HG02970 (cell line): ENCODE data around the gene ECT2.
"Not testable (repeated sequence)": the region's sequence is repeated elsewhere in the genome, so short reads cannot be mapped to it uniquely, and the experiment has no call there.

Source experiments
- ATAC-seq: cut with Tn5 transposase; IDR thresholded peaks from one replicate; pipeline ENCODE4 v1.9.1; 2021; ENCODE audit warnings: mild to moderate bottlenecking, moderate library complexity, moderate number of reproducible peaks; ENCODE audit not compliant: unreplicated experiment, low FRiP score

ECT2 gene, protein sequence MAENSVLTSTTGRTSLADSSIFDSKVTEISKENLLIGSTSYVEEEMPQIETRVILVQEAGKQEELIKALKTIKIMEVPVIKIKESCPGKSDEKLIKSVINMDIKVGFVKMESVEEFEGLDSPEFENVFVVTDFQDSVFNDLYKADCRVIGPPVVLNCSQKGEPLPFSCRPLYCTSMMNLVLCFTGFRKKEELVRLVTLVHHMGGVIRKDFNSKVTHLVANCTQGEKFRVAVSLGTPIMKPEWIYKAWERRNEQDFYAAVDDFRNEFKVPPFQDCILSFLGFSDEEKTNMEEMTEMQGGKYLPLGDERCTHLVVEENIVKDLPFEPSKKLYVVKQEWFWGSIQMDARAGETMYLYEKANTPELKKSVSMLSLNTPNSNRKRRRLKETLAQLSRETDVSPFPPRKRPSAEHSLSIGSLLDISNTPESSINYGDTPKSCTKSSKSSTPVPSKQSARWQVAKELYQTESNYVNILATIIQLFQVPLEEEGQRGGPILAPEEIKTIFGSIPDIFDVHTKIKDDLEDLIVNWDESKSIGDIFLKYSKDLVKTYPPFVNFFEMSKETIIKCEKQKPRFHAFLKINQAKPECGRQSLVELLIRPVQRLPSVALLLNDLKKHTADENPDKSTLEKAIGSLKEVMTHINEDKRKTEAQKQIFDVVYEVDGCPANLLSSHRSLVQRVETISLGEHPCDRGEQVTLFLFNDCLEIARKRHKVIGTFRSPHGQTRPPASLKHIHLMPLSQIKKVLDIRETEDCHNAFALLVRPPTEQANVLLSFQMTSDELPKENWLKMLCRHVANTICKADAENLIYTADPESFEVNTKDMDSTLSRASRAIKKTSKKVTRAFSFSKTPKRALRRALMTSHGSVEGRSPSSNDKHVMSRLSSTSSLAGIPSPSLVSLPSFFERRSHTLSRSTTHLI

DNA sequence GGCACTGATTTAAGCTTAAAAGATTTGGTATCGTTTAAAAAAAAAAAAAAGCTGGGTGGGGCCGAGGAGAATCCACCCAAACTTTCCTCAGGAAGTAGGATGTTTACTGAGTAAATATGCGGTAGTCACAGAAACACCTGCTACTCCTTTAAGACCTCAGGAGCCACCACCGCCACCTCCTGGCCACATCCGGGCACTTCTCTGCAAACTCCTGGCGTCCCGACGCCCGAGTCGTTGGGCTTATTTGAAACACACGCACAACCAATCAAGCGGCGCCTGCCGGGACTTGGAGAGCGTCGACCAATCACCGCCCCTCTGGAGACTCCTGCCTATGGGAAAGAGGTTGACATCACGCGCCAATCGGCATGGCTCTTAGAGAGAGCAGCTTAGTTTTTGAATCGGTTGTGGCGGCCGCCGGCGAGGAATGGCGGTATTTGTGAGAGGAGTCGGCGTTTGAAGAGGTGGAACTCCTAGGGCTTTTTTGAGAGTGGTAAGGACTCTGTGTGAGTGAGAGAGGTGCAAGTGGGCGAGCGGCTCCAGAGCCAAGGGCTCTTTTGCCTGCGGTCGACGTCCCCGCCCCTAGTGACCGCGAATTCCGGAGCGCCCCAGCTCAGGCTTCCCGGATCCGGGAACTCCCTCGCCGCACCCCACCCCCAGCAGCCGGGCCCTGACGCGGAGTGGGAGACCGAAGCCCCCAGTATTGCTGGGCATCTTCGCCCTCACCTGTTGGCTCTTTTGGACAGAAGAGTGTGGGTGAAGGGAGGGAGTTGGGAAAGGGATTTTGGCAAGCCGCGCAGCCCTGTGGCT lies at the start of gene ECT2:
ECT2 (plus strand) TSS at position 359 of the 807 bp plus-strand sequence. CDS start 3,805 bp downstream, outside the sequence.
- ATAC-seq, result peak; percentile 98

DNA sequence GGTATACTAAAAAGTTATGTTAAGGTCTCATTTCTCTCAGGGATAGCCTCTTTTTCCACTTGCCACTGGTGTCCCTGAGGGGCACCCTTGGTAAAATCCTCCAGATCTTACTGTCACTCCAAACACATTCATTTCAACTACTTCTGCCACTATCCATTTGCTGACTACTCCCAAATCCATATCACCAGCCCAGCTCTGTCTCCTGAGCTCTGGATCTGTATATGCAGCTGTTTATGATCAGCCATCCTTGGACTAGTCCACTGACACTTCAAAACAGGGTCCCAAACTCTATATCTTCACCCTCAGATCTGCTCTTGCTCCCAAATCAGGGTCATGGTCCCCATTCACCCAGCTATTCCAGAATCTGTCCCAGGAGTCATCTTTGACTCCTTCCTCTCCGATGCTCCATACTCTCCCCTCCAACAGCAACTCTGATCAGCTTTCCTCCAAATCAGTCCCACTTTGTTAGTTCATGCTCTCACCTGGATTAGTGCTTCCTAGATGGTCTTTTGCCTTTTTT lies 49.5 kb upstream of the ECT2 start:
- ATAC-seq, result no peak

DNA sequence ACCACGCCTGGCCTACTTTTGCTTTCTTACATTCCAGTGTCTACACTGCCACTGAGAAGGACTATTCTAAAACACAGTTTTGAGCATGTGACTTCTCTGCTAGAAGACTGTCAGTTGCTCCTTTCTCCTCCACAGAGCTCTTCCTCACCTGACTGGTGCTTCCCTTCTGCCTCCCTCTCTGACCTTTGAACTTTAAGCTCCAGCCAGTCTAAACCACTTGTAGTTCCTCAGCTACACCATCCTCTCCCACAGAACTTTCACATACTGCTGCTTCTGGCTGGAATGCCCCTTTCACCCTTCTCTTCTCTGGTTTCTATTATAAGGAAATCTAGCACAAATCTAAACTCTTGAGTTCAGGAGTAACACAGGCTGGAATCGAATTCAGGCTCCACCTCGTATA lies 48.8 kb upstream of the ECT2 start:
- no peak for ATAC-seq

DNA sequence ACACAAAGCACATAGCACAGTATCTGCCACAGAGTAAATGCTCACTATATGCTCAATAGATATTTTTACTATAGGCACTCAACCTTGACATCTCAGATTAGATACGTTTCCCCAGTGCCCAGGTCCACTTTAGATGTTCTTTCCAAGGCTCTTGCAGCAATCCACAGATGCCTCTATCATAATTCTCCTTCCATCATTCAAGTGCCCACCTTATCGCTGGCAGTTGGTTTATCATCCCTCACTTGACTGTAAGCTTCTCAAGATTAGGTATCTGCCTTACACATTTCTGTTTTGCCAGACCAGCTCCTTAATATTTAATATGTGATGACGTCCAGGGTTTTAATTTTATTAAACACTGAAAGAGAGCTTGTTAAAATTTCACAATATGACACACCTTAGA lies 48.3 kb upstream of the ECT2 start:
- no peak for ATAC-seq

DNA sequence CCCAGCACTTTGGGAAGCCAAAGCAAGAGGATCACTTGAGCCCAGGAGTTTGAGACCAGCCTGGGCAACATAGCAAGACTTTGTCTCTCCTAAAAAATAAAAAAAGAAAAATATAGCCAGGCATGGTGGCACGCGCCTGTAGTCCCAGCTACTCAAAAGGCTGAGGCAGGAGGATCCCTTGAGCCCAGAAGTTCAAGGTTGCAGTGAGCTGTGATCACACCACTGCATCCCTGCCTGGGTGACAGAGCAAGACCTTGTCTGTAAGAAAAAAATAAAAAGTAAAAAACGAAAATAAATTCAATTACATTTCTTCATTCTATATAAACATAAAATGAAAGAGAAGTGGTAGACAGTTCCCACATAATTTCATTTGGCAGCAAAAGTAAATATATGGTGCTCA lies 47.8 kb upstream of the ECT2 start:
- not testable (repeated sequence) for ATAC-seq

DNA sequence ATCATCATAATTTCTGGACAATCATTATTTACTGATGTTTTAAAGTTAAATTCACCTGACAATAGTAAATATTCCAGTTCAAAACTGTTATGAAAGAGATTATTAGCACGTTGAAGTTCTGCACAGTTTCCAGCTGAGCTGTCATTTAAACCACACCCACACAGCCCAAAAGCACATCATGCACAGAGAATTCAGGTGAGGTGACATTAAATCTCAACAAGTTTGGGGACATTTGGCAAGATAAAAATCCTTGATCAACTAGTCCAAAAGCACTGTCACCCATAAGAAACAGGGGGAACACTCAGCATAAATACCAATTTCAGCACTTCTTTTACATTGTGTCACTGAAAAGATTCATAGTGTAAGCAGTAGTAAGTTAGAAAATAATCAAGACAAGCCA lies 46.5 kb upstream of the ECT2 start:
- ATAC-seq, result no peak

DNA sequence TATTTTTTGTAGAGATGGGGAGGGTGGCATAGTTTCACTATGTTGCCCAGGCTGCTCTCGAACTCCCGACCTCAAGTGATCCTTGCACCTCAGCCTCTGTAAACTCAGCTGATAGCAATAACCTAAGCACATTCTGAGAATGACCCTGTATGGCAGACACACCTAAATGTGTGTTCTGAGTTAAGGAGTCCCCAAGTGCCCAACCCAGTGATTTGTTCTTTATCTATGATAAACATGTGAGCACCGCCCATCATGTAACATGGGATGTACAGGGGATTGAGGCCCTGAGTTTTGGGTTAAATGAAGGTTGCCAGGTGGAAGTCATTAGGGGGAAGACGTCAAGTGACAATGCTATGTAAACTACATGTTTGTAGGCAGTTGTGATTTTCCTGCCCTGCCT lies 45.4 kb upstream of the ECT2 start:
- ATAC-seq, result no peak

DNA sequence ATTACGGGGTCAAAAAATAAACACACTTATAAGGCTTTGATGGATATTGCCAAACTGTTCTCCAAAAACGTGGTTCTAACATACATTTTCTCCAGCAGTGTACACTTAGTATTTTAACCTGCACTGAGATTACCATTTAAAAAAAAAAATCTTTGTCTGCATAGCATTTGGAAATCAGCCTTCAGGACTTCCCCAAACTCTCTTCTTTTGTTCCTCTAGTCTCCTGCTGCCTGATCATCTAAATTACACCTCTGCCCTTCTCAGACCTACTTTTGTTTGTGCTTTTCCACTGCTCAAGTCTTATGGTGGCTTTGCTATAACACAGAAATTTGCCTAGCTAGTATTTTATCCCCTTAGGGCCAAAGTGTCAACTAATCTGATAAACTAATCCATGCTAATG lies 43.5 kb upstream of the ECT2 start:
- ATAC-seq, result no peak

DNA sequence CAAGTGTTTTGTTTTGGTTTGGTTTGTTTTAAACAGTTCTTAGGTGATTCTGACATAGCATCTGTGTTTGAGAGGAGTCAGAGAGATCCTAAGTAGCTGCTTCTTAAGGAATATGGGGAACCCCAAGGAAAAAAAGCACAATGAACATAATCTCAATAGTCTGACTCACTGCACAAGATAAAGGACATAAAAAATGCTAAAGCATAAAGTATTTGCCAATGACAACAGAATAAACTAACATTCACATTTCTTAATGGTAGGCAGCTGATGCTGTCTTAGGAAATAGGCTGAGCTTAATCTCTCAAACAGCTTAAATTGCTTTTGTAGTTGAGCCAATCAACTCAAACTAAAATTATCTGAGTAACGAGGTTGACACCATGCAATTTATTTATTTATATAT lies 42.6 kb upstream of the ECT2 start:
- no peak for ATAC-seq

DNA sequence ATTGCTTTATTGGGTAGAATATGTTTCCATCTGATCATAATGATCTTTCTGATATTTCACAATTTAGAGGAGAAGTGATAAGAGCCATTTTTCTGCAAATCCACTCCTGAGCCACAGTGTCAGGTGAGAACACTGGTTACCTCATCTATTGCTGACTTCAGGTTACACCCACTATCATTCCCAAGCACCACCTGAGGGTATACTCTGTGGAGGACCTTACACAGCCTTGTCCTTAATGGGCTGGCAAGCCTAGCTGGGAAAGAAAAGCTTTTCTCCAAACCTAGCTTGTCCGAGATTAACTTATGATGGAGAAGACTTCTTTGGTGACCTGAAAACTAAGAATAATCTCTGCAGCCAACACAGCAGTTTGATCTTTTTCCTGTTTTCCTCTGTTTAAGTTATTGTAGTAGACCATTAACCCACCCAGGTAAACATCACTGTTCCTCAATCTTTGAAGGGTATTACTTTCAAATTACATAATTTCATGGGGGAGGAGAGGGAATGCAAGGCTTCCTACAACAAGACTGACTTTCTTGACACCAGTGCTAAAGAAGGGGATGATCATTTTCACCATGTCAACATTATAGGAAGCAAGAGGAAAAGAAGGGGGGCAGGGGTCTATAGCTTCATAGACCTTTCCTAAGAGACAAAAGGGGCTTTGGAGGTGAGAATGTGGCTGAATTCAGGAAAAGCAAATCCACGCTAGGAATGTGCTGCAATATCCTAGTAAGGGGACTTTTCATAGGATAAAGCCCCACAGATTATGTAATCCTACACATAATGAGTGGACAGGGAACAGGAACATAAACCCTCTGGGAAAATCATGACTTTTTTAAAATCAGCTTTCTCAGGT lies 41.4 kb upstream of the ECT2 start:
- ATAC-seq, result no peak

DNA sequence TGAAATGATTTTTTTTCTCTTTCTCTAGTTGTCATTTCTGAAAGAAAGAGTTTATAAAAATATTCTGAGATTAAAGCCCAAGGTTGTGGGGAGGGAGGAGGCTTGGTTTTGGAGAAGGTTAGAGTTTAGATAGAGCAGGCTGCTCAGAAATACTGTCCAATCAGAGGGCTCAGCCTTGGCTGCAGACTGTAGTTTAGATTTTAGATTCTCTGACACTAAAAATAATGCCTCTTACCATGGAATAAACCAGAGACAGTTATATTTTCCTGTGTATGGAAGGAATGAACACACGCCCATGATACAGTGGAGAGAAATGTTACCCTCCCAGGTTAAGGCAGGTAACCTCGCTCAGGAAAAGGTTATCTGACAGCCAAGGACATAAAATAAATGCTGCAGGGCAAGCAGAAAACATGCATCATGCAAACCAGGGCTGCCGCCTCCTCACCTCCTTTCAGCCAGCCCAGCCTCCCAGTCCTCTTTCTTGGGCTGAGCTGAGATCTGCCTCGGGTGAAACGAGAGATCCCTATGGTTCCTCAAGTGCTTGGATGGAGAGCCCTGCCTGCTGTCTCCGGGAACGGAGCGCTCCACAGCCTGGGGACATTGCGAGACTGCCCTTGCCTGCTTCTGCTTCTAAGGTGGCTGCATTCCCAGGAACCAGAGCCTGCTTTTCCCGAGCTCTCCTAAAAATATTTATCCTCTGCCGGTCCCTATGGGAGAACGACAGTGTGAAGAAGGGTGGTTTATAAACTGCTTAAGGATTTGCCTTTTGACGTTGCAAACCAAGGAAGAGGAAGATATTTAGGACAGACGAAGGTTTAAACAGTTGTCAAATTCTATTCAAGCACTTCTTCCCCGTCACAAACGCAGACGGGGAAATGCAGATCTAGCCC lies 40.5 kb upstream of the ECT2 start:
- ATAC-seq, result no peak

DNA sequence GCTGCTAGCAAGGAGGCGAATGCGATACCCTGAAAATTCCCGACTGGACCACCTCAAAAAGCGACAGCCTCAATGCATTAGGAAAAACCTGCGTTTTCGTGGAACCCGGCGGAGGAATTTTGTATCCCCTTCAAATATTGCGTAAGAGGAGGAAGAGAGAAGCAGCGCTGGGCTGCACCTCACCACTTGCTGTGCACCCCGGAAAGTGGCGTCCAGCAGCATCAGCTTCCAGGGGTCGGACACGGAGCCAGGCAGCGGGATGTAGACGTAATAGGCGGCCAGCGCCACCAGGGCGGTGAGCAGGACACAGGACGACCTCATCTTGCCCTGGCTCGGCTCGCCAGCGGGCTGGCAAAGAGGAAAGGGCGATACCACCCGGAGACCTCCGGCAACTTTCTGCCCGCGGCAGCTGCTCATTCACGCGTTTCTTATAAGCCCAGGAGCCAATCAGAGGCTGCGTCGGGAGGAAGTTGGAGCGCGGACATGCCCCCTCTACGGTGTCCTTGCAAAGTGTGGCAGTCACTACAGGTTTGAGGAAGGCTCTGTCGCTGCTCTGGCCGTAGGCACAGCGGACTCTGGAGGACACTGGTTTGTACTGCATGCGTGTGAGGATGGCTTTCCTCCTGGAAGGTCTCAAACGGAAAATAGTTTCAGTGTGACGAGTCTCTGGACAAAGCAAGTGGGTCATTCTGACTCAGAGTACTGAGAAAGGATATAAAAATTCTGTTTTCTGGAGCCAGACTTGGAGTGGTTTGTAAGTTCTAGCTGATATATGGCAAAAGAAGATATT lies 39.7 kb upstream of the ECT2 start, which contains the start of gene NCEH1:
NCEH1 (minus strand) TSS at position 404 of the 790 bp plus-strand sequence; CDS start at position 321, 83 bp downstream.
- ATAC-seq, result peak; percentile 99

DNA sequence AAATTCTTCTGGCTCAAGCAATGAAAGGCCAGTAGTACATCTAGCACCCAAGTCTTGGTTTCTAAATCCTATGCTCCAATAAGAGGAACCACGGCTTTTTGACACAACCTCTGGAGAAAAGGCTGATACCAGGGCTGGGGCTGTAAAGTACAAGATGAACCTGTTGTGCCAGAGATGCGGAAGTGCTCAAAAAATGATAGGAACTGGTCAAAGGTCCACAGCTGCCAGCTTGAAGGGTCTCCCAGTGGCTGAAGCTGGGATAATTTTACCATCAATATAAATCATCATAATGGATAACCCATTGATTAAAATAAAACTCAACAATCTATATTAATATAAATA lies 39.1 kb upstream of the ECT2 start:
- no peak for ATAC-seq

DNA sequence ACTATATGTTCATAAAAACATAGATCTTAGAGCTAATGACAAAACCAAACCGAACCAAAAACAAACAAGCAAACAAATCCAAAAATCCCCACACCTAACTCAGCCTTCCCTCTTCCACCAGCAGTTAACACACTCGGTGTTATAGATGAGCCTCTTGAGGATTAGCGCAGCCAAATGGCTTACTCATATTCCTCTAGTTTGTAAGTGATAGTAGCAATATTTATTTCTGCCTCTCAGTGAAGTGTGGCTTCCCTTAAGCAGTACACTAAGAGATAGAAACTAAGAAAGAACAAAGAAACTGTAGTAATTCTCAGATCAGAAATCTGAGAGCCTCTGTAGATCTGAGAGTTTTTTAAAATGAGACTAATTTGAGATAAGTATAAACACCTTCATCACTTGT lies 37.2 kb upstream of the ECT2 start:
- no peak for ATAC-seq

DNA sequence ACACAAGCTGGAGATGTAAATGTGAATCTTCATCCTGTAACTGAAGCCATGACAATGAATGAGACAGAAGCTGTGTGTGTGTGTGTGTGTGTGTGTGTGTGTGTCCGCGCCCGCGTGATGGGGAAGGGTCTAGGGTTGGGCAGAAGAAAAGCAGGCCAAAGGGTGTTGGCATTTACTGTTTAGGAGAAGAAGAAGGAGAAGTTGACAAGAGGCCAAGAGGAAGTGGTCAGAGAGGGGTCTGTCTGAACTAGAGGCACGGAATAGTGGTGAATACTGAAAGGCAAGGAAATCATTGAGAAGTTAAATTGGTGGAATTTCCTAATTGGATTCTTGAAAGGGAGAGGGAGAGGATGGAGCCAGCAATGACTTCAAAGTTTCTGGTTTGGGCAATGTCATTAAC lies 34.0 kb upstream of the ECT2 start:
- no peak for ATAC-seq

DNA sequence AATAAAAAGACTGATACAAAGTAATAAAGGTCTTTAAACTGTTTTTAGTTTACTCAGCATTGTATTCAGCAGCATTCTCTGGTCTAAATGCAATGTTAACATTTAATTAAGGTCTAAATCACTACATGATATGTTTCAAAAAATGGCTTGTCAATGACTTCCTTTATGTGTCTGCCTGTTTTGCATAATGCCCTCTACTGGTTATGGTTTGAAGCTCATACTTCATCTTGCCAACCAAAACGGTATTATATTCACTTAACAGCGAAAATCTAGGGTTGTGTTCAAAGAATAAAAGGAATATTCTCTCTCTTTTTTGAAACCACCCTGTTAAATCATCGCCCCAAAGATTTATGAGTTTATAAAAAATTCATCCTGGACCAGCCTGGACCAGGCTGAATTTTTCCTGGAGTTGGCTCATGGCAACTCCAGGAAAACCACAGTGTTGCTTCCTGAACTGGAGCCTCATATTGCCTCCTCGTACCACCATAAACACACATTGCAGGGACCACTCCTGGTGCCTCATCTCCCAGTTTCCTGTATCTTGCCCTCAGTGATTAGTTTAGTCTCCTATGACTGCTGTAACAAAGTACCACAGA lies 32.9 kb upstream of the ECT2 start:
- no peak for ATAC-seq

DNA sequence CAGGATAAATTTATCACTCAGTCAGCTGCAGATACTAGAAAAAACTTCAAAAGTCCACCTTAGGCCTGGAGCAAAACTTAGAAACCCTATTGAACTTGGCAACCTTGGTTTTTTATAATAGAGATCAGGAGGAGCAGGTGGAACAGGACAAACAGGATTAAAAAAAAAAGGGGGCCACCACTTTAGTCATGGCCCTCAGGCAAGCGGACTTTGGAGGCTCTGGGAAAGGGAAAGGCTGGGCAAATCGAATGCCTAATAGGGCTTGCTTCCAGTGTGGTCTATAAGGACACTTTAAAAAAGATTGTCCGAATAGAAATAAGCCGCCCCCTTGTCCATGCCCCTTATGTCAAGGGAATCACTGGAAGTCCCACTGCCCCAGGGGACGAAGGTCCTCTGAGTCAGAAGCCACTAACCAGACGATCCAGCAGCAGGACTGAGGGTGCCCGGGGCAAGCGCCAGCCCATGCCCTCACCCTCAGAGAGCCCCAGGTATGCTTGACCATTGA lies 27.9 kb upstream of the ECT2 start:
- ATAC-seq, result not testable (repeated sequence)
